Astrocyte of the spinal cord (primary cell): ENCODE data around the gene PLXNC1.

Source experiments
- DNase-seq: peaks from one replicate; pipeline ENCODE4 v3.0.0; 2011; ENCODE audit warnings: low read depth, low spot score
- H3K4me3 ChIP-seq: 2 replicates; pipeline ENCODE4 v1.5.1; 2011; ENCODE audit warnings: low read depth, mild to moderate bottlenecking, low read length, moderate library complexity
- in situ Hi-C: cut with HindIII; loops from 2 replicates; pipeline ENCODE4 v1.10.0; 2017; ENCODE audit warnings: low sequenced_read_pairs
- TF ChIP-seq, protein P1 (sequence below): IDR thresholded peaks from 2 replicates; pipeline ENCODE4 v1.5.1; 2012; ENCODE audit warnings: low read depth, mild to moderate bottlenecking, low read length, inconsistent platforms

Gene PLXNC1

DNA sequence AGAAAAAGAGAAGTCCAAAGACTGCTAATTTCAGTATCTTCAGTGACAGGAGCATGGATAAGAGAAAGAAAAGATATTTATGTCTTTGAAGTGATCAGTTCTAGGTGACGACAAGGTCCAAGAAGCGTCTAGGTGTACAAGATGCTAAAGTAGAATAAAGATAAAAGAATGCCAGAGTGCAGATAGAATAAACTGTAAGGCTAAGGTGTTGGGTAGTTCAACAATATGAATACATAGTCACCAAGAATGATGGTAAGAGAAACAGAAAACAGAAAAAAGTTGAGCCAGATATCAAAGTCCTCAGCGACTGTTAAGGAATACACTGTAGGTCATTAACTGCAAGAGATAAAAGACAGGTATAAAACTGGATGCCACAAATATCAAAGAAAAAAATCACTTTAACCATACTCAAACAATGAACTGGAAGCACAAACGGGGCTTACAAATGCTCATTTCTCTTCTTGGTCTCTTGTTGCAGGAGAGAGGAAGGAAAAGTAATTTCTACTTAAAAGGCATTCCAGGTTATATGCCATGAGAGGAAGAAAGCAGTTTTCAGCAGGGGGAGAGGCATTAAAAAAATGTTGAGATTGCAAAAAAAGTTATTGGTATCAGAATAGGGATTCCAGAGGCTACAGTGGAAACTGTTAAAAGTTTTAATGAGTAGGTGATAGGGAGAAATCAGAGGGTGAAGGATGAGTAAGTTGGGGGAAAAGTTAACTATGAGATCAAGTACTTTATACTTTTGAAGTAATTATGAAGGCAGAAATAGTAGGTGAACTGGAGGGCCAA, 189.8 kb downstream of the PLXNC1 start:
- no peak for DNase-seq
- in situ Hi-C loops, result no loop called here
- no peak overlapping the region for H3K4me3 ChIP-seq
- TF ChIP-seq, protein P1, sequence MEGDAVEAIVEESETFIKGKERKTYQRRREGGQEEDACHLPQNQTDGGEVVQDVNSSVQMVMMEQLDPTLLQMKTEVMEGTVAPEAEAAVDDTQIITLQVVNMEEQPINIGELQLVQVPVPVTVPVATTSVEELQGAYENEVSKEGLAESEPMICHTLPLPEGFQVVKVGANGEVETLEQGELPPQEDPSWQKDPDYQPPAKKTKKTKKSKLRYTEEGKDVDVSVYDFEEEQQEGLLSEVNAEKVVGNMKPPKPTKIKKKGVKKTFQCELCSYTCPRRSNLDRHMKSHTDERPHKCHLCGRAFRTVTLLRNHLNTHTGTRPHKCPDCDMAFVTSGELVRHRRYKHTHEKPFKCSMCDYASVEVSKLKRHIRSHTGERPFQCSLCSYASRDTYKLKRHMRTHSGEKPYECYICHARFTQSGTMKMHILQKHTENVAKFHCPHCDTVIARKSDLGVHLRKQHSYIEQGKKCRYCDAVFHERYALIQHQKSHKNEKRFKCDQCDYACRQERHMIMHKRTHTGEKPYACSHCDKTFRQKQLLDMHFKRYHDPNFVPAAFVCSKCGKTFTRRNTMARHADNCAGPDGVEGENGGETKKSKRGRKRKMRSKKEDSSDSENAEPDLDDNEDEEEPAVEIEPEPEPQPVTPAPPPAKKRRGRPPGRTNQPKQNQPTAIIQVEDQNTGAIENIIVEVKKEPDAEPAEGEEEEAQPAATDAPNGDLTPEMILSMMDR, result no peak

DNA sequence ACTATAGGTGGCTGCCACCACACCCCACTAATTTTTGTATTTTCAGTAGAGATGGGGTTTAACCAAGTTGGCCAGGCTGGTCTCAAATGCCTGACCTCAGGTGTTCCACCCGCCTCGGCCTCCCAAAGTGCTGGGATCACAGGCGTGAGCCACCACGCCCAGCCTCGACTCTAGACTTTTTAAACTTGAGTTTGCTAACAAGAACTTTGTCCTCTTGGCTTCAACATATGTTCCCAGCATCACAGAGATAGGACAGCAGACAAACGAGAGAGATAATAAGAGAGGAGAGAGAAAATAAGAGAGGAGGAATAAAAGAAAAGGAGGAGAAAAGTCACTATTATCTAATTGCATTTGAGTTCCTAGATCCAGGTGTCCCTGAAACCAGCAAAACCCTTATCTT, 192.2 kb downstream of the PLXNC1 start:
- H3K4me3 ChIP-seq, result no peak overlapping the region
- TF ChIP-seq, protein P1, result no peak
- in situ Hi-C loops, result no loop called here
- DNase-seq, result no peak

DNA sequence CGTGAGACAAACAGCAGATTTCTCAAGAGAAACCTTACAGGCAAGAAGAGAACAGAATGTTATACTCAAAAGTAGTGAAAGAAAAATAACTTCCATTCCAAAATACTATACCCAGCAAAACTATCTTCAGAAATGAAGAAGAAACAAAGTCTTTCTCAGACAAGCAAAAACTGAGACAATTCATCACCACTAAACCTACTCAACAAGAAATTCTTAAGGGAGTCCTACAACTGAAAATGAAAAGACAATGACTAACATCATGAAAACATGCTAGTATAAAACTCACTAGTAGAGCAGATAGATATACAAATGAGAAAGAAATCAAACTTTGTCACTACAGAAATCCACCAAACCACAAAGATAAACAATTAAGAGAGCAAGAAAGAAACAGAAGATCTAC, 204.8 kb downstream of the PLXNC1 start:
- no peak overlapping the region for H3K4me3 ChIP-seq
- TF ChIP-seq, protein P1, result no peak
- no peak for DNase-seq
- in situ Hi-C loops, result no loop called here
